ENCODE data around the gene PARVB. TPM values are rescaled to one million over a fixed set of nuclear protein-coding genes. Genes with fewer than 3 reads are reported as not detected.

Gene PARVB
- total and polyA plus RNA-seq, 2 of the 8 experiments (the other 6 are each of a cell fraction or from before 2014, with no cell fraction given) = 14.5 to 18.6 TPM

DNA sequence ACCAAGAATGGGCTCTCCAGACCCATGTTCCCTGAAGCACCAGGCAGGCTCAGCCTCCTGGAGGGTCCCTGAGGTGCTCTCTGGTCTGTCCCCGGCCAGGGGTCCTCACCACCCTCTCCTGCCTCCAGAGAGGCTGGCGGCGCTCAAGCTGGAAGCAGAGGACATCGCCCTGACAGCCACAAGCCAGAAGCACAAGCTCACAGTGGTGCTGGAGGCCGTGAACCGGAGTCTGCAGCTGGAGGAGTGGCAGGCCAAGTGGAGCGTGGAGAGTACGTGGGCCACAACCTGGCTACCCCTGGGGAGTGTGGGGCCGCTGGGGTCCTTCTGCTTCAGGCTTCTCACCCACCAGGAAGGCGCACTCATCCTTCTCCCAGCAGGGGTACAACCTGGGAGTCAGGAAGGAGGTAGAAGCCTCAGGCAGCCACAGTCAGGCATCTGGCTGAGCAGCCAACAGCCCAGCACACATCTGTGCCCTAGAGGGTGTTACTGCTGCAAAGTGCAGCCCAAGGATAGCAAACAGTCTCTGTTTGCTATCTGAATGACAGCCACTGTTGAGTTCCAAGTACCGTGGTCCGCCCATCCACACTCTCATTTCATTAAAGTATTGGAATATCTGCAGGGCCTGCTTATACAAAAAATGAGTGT is 165.0 kb downstream of the PARVB start:
- no peak overlapping the region for H2AFZ ChIP-seq (ENCODE audit: low read length)
- H2AK5ac ChIP-seq (ENCODE audit: low read depth, low read length) = 0 out of 2 replicates have a peak overlapping the region, but pooled peaks have one; percentile 39
- H3K9ac ChIP-seq (replicated peaks in 1 of 4; ENCODE audit: extremely low read depth in 1 of 4, low read depth in 3 of 4, low read length in 3 of 4) = no peak overlapping the region
- DNase-seq (ENCODE audit: low read depth in 1 of 2, low spot score in 2 of 2) (no peak), FAIRE-seq (no peak)
- TF ChIP-seq POU5F1 (IDR thresholded peaks at IDR 0.05; ENCODE audit: low read depth, low read length) = no peak
- WGBS, 2 experiments (ENCODE audit: extremely low coverage in 1 of 2, insufficient coverage in 1 of 2, insufficient read length in 1 of 2, insufficient replicate concordance in 2 of 2, low coverage in 1 of 2, low lambda C conversion rate in 2 of 2, missing lambda C conversion rate in 1 of 2) = 84% methylated on average over 12 of the region's 12 CpGs; no CpG with 5 or more reads in 1 of the 2 experiments
- H2BK120ac ChIP-seq (replicated peaks; ENCODE audit: low read depth, low read length) = no peak overlapping the region
- H4K20me1 ChIP-seq (replicated peaks in 1 of 2; ENCODE audit: control insufficient read depth in 1 of 2, insufficient read depth in 2 of 2, low read length in 2 of 2) = no peaks in the 10 kb centered on the region
- peaks cover 0 to 3% (median 0%) of the 10 kb centered on the region in 4 experiments; a peak in 1 of 7 replicates for H3K4me1 ChIP-seq (replicated peaks in 1 of 4; ENCODE audit: control insufficient read depth in 3 of 4, insufficient read depth in 4 of 4, low read length in 3 of 4)
- no peak overlapping the region for H4K91ac ChIP-seq (replicated peaks; ENCODE audit: insufficient read length, low read length)
- no peak overlapping the region for H3K4me3 ChIP-seq (ENCODE audit: extremely low read depth in 1 of 4, insufficient read depth in 2 of 4, low read depth in 3 of 4, low read length in 4 of 4)
- H3K18ac ChIP-seq (ENCODE audit: extremely low read depth, low read length) = 0 out of 2 replicates have a peak overlapping the region, but pooled peaks have one; percentile 16
- no peaks in the 10 kb centered on the region for H3K79me2 ChIP-seq (ENCODE audit: control insufficient read depth in 1 of 2, insufficient read depth in 2 of 2, low read length in 2 of 2)
- no peak overlapping the region for H4K5ac ChIP-seq (ENCODE audit: insufficient read length, low read depth, low read length)
- H3K4me2 ChIP-seq (ENCODE audit: insufficient read depth in 1 of 2, low read depth in 2 of 2, low read length in 2 of 2) = no peak overlapping the region
- no peak overlapping the region for H2BK20ac ChIP-seq (ENCODE audit: low read length)
- H2BK12ac ChIP-seq (ENCODE audit: low read depth, low read length) = no peak overlapping the region
- H3K27me3 ChIP-seq (replicated peaks in 1 of 4; ENCODE audit: control insufficient read depth in 3 of 4, extremely low read depth in 1 of 4, insufficient read depth in 3 of 4, low read length in 3 of 4) = no peaks in the 10 kb centered on the region
- H3K4ac ChIP-seq (replicated peaks; ENCODE audit: insufficient read length, low read depth, low read length) = no peak overlapping the region
- no peak overlapping the region for H3K27ac ChIP-seq (ENCODE audit: low read depth, low read length)
- H3K9me3 ChIP-seq (ENCODE audit: insufficient read depth in 2 of 2, low read depth in 1 of 2, low read length in 1 of 2) = no peaks in the 10 kb centered on the region
- no peak overlapping the region for H2BK5ac ChIP-seq (ENCODE audit: low read depth, low read length)
- peaks cover under 1% of the 10 kb centered on the region; the same call in 1 of the 2 replicates for H3K23me2 ChIP-seq (ENCODE audit: low read depth, low read length)
- H4K8ac ChIP-seq (ENCODE audit: extremely low read depth, insufficient read depth, low read length) = no peak overlapping the region
- H3K14ac ChIP-seq (ENCODE audit: insufficient read length) = no peak overlapping the region
- ChIA-PET CTCF (ENCODE audit: partially characterized antibody) (interaction anchor here (0.6 to 1.4 kb wide), 3 partner anchors 9 to 107 kb away, joined by 3 to 6 read pairs (median 4); no protein-coding TSS in a partner anchor), POLR2A (ENCODE audit: partially characterized antibody) (interaction anchor here (0.7 kb wide), 1 partner anchor 17 kb away, joined by 3 read pairs; no protein-coding TSS in a partner anchor)
- H2BK15ac ChIP-seq (ENCODE audit: low read length) = no peak overlapping the region
- H3K36me3 ChIP-seq (ENCODE audit: control insufficient read depth in 2 of 4, insufficient read depth in 4 of 4, low read length in 3 of 4) = no peaks in the 10 kb centered on the region
- H3K79me1 ChIP-seq (ENCODE audit: low read depth, low read length) = no peaks in the 10 kb centered on the region
- H3K56ac ChIP-seq (replicated peaks; ENCODE audit: insufficient read length, low read depth, low read length) = no peak overlapping the region
- no peak overlapping the region for H3K23ac ChIP-seq (ENCODE audit: insufficient read length)
